Measurements from ENCODE around the gene SLC38A9. TPM values are rescaled to one million over a fixed set of nuclear protein-coding genes. Genes with fewer than 3 reads are reported as not detected.

SLC38A9 gene
- total RNA-seq, 1 experiment from 2014 or later: 20.1 TPM

GRCh38 chr5:55603922-55604321, 108.2 kb downstream of the SLC38A9 start:
- ChIA-PET POLR2A (interaction anchor here (0.6 to 1.2 kb wide), 2 partner anchors 21 to 23 kb away, joined by 3 read pairs; no protein-coding TSS in a partner anchor), CTCF (interaction anchor here (0.6 to 0.7 kb wide), 2 partner anchors 19 to 198 kb away, joined by 3 to 4 read pairs; no protein-coding TSS in a partner anchor)
- Mint-ChIP-seq H3K9me3 (ENCODE audit: unreplicated experiment) (no peaks in the 10 kb centered on the region), H3K4me1 (ENCODE audit: insufficient read depth, unreplicated experiment) (peaks cover 12% of the 10 kb centered on the region), H3K36me3 (ENCODE audit: insufficient read depth, unreplicated experiment) (no peaks in the 10 kb centered on the region), H3K27me3 (ENCODE audit: insufficient read depth, unreplicated experiment) (no peaks in the 10 kb centered on the region), H3K27ac (ENCODE audit: low read depth, unreplicated experiment) (no peak overlapping the region), H3K4me3 (ENCODE audit: unreplicated experiment) (no peak overlapping the region)
- DNase-seq (ENCODE audit: unreplicated experiment): no peak
- intact Hi-C loops (cut with micrococcal nuclease): no loop called here
- no peak for TF ChIP-seq CTCF (IDR thresholded peaks at IDR 0.05; ENCODE audit: unreplicated experiment)
- no TSS peak for BruUV-seq (replicated peaks)

GRCh38 chr5:55601628-55602027, 110.5 kb downstream of the SLC38A9 start:
- Mint-ChIP-seq H3K36me3 (ENCODE audit: insufficient read depth, unreplicated experiment) (no peaks in the 10 kb centered on the region), H3K4me3 (ENCODE audit: unreplicated experiment) (no peak overlapping the region), H3K27me3 (ENCODE audit: insufficient read depth, unreplicated experiment) (no peaks in the 10 kb centered on the region), H3K4me1 (ENCODE audit: insufficient read depth, unreplicated experiment) (peaks cover 26% of the 10 kb centered on the region), H3K9me3 (ENCODE audit: unreplicated experiment) (no peaks in the 10 kb centered on the region), H3K27ac (ENCODE audit: low read depth, unreplicated experiment) (peak overlapping the region; percentile 89)
- ChIA-PET POLR2A (no interaction called here), CTCF (interaction anchor here (0.9 kb wide), 1 partner anchor 10 kb away, joined by 4 read pairs; no protein-coding TSS in a partner anchor)
- TF ChIP-seq CTCF (IDR thresholded peaks at IDR 0.05; ENCODE audit: unreplicated experiment): no peak
- no peak for DNase-seq (ENCODE audit: unreplicated experiment)
- intact Hi-C loops (cut with micrococcal nuclease): no loop called here
- no TSS peak for BruUV-seq (replicated peaks)

- Mint-ChIP-seq H3K36me3 (ENCODE audit: insufficient read depth, unreplicated experiment) (no peaks in the 10 kb centered on the region), H3K4me1 (ENCODE audit: insufficient read depth, unreplicated experiment) (peaks cover 26% of the 10 kb centered on the region), H3K27ac (ENCODE audit: low read depth, unreplicated experiment) (peak overlapping the region; percentile 89), H3K4me3 (ENCODE audit: unreplicated experiment) (peak overlapping the region; percentile 35), H3K9me3 (ENCODE audit: unreplicated experiment) (no peaks in the 10 kb centered on the region), H3K27me3 (ENCODE audit: insufficient read depth, unreplicated experiment) (no peaks in the 10 kb centered on the region)
- ChIA-PET CTCF (interaction anchor here (0.9 kb wide), 1 partner anchor 10 kb away, joined by 4 read pairs; no protein-coding TSS in a partner anchor), POLR2A (interaction anchor here (1.5 kb wide), 1 partner anchor 68 kb away, joined by 4 read pairs; no protein-coding TSS in a partner anchor)
- intact Hi-C loops (cut with micrococcal nuclease): no loop called here
- TF ChIP-seq CTCF (IDR thresholded peaks at IDR 0.05; ENCODE audit: unreplicated experiment): no peak
- DNase-seq (ENCODE audit: unreplicated experiment): peak; percentile 63
- no TSS peak for BruUV-seq (replicated peaks)
Measured at GRCh38 chr5:55601204-55601618, 110.9 kb downstream of the SLC38A9 start.

GRCh38 chr5:55600497-55601203, 111.5 kb downstream of the SLC38A9 start:
- peak overlapping the region; percentile 35 for H3K4me3 Mint-ChIP-seq (ENCODE audit: unreplicated experiment)
- no peak for DNase-seq (ENCODE audit: unreplicated experiment)
- intact Hi-C loops (cut with micrococcal nuclease): no loop called here
- ChIA-PET POLR2A (interaction anchor here (0.7 to 1.5 kb wide), 2 partner anchors 67 to 379 kb away, joined by 4 read pairs; no protein-coding TSS in a partner anchor), CTCF (interaction anchor here (0.6 to 0.9 kb wide), 2 partner anchors 9 to 32 kb away, joined by 3 to 4 read pairs; no protein-coding TSS in a partner anchor)
- TF ChIP-seq CTCF (IDR thresholded peaks at IDR 0.05; ENCODE audit: unreplicated experiment): no peak
- BruUV-seq (replicated peaks): no TSS peak
- peaks cover 26% of the 10 kb centered on the region for H3K4me1 Mint-ChIP-seq (ENCODE audit: insufficient read depth, unreplicated experiment)
- no peaks in the 10 kb centered on the region for H3K27me3 Mint-ChIP-seq (ENCODE audit: insufficient read depth, unreplicated experiment)
- peak overlapping the region; percentile 89 for H3K27ac Mint-ChIP-seq (ENCODE audit: low read depth, unreplicated experiment)
- H3K9me3 Mint-ChIP-seq (ENCODE audit: unreplicated experiment): no peaks in the 10 kb centered on the region
- no peaks in the 10 kb centered on the region for H3K36me3 Mint-ChIP-seq (ENCODE audit: insufficient read depth, unreplicated experiment)
